ENCODE data around the gene TMEM129.
A peak's percentile ranks its signal among the peaks of the same experiment; 100 is the strongest.

Gene TMEM129

GRCh38 chr4:1721003-1721665 lies at the start of gene TMEM129, which contains the start of gene TACC3:
Gene TMEM129, minus strand, starts transcription at chr4:1721323. Its CDS starts 486 bp downstream, at chr4:1720837.
Gene TACC3, plus strand, starts transcription at chr4:1721521. Its CDS starts 1,901 bp downstream, at chr4:1723422.
- DNase-seq (ENCODE audit: low spot score), result peak; percentile 87

- DNase-seq (ENCODE audit: low spot score), result no peak
Measured at GRCh38 chr4:1770791-1771231, 49.7 kb upstream of the TMEM129 start.

- no peak for DNase-seq (ENCODE audit: low spot score)
Measured at GRCh38 chr4:1770245-1770644, 49.1 kb upstream of the TMEM129 start.

DNA sequence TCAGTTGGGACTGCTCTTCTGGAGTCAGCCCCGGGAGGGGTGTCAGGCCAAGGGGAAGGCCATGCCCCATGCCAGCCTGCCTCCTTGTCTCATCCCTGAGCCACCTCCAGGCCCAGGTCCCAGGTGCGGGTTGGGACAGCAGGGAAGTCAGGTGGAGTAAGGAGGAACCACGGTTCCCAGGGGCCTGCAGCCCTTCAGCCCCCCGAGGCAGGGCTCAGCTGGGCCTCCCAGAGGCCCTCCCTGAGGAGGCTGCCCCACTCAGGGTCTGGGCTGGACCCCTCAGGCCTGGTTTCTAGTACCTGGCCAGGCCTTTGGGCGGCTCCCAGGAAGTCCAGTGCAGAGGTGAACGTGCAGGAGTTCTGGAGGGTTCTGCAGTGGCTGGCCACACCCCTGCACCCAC lies 48.6 kb upstream of the TMEM129 start:
- no peak for DNase-seq (ENCODE audit: low spot score)

DNA sequence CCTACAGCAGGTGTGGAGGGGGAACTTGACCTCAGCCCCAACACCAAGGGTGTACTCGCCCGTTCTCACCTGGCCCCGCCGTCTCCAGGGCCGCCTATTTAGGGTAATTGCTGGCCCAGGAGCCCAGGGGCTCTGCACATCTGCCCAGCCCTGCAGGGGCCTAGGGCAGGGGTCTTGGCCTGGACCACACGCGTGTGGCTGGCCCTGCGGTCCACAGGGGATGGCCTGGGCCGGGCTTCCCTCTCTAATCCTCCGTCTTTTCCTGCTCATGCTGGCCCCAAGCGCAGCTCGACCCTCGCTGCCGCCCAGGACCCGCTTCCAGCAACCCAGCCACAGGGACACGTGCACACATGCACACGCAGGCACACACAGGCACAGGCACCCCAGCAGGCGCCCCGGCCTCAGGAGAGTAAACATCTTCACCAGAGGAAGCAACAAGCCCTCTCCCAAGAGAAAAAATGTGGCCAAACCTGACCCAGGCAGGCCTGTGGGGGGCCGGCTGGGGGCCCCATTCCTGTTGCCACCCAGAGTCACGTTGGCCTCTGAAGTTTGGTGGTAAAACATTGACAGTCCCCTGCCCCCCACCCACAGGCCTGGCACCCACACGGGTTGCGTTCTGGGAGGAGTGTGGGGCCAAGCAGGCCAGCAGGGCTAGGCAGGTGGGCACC lies 47.4 kb upstream of the TMEM129 start:
- no peak for DNase-seq (ENCODE audit: low spot score)

- no peak for DNase-seq (ENCODE audit: low spot score)
Measured at GRCh38 chr4:1767770-1768366, 46.7 kb upstream of the TMEM129 start.

- no peak for DNase-seq (ENCODE audit: low spot score)
Measured at GRCh38 chr4:1767061-1767769, 46.1 kb upstream of the TMEM129 start.

GRCh38 chr4:1766106-1767060 lies 45.3 kb upstream of the TMEM129 start:
- no peak for DNase-seq (ENCODE audit: low spot score)

- no peak for DNase-seq (ENCODE audit: low spot score)
Measured at GRCh38 chr4:1765409-1766072, 44.4 kb upstream of the TMEM129 start.

GRCh38 chr4:1764670-1765069 lies 43.5 kb upstream of the TMEM129 start:
- DNase-seq (ENCODE audit: low spot score), result no peak

GRCh38 chr4:1763550-1764080 lies 42.5 kb upstream of the TMEM129 start:
- DNase-seq (ENCODE audit: low spot score), result no peak

DNA sequence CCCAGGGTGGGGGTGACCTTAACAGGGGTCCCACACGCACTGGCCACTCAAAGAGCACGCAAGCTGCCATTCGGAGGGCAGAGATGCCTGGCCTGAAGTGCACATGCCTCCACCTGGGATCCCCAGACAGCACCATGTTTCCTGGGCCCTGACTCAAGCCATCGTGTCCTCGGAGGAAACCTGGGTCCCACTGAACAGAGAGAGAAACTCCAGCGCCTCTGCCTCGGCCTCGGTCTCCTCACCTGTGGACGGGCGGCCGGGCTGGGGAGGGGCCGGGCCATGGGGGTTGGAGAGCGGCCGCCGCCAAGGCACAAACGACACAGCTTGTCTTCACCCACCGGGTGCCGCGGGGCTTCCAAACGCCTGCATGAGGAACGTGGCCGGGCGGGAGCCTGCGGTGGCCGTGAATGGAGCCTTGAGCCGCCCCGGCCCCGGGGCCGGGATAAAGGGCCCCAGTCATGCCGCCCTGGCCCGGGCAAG lies 42.0 kb upstream of the TMEM129 start:
- DNase-seq (ENCODE audit: low spot score), result no peak

GRCh38 chr4:1762264-1763010 lies 41.3 kb upstream of the TMEM129 start:
- DNase-seq (ENCODE audit: low spot score), result no peak

GRCh38 chr4:1761130-1761689 lies 40.1 kb upstream of the TMEM129 start:
- no peak for DNase-seq (ENCODE audit: low spot score)

DNA sequence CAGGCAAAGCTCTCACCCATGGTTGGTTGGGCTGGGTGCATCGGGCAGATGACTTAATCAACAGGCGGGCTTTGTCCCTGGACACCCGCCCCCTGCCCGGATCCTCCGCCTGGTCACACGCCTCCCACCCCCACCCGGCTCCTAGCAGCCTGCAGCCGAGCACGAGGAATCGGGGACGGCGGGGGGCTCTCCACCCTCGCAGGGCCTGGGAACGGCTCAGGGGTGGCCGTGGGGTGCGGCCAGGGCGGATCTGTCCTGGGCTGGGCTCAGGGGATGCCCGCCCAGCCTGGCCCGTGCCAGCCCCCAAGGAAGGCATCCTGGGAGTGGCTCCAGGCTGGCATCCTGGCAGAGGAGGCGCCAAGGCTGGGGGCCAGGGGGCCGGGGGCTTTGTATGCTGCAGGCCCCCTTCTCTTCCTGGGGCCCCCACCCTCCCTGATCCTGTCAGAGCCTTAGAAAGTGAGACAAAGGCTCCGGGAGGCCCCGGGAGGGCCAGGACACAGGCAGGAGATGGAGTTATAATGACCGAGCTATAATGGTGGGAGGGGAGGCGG lies 39.5 kb upstream of the TMEM129 start:
- no peak for DNase-seq (ENCODE audit: low spot score)

- no peak for DNase-seq (ENCODE audit: low spot score)
Measured at GRCh38 chr4:1759818-1760223, 38.7 kb upstream of the TMEM129 start.

DNA sequence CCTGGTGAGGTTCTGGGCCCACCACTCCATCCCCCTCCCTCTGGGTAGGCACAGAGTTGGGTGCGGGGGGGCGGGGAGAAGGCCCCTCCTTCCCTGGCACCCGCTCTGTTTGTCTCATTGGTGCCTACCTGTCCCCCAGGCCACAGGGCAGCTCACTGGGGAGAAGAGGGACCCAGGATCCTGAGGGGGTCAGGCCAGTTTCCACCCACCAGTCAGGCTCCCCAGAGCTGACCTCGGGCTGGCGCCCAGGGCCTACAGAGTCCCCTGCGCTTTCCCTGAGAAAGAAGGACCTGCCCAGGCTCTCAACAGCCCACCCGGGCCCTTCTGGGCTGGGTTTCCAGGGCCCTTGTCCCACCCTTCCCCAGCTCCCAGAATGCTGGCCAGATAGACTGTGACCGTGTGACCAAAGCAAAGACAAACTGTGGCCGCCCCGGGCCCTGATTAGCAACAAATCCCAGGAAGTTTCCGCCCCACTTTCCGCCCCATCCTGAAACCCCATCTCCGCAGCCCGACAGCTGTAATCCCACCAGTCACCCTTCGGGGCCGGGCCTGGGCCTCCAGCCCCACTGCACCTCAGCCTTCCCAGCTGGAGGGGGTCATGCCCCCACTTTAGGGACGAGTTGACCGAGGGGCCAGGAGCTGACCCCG lies 38.2 kb upstream of the TMEM129 start:
- no peak for DNase-seq (ENCODE audit: low spot score)

GRCh38 chr4:1758306-1759121 lies 37.4 kb upstream of the TMEM129 start:
- no peak for DNase-seq (ENCODE audit: low spot score)

Measured in kidney capillary endothelial cell (primary cell).